Parathyroid adenoma (tissue), 2 donors: Measurements from ENCODE around the gene RAMP1.

Experiments used
- H2AFZ ChIP-seq: fragments of 300-600 bp; sonication (generic); one replicate; pipeline ENCODE4 v1.7.0; 2017; ENCODE audit warnings: antibody characterized with exemption, mild to moderate bottlenecking
- H3K27ac ChIP-seq: fragments of 300-600 bp; sonication (generic); one replicate; pipeline ENCODE4 v1.7.0; 2017
- H3K27me3 ChIP-seq: fragments of 300-600 bp; sonication (generic); one replicate; pipeline ENCODE4 v1.7.0; 2017; ENCODE audit warnings: low read length; ENCODE audit not compliant: control insufficient read depth, insufficient read depth
- H3K36me3 ChIP-seq: fragments of 300-600 bp; sonication (generic); one replicate; pipeline ENCODE4 v1.7.0; 2017; ENCODE audit warnings: low read length; ENCODE audit not compliant: control insufficient read depth, insufficient read depth
- H3K4me1 ChIP-seq: fragments of 300-600 bp; sonication (generic); one replicate; pipeline ENCODE4 v1.7.0; 2017; ENCODE audit warnings: control low read depth
- H3K4me2 ChIP-seq: fragments of 300-600 bp; sonication (generic); one replicate; pipeline ENCODE4 v1.7.0; 2017; ENCODE audit warnings: low read length
- H3K4me3 ChIP-seq: fragments of 300-600 bp; sonication (generic); one replicate; pipeline ENCODE4 v1.7.0; 2017; ENCODE audit warnings: low read depth, low read length
- H3K79me2 ChIP-seq: fragments of 300-600 bp; sonication (generic); one replicate; pipeline ENCODE4 v1.7.0; 2017; ENCODE audit warnings: control low read depth
- H3K9ac ChIP-seq: fragments of 300-600 bp; sonication (generic); one replicate; pipeline ENCODE4 v1.7.0; 2017; ENCODE audit warnings: mild to moderate bottlenecking
- H3K9me3 ChIP-seq: fragments of 300-600 bp; sonication (generic); one replicate; pipeline ENCODE4 v1.7.0; 2017; ENCODE audit warnings: low read length; ENCODE audit not compliant: control insufficient read depth
- TF ChIP-seq, protein P1 (sequence below): fragments of 300-600 bp; sonication (generic); IDR thresholded peaks from one replicate; pipeline ENCODE4 v1.7.0; 2017; ENCODE audit warnings: antibody characterized with exemption, mild to moderate bottlenecking
- donor health status: primary hyperparathyroidism.

RAMP1 gene

GRCh38 chr2:237885931-237886684, 26.7 kb downstream of the RAMP1 start:
- Histone ChIP-seq H3K27ac (no peak overlapping the region), H3K27me3 (no peaks in the 10 kb centered on the region), H3K4me2 (no peak overlapping the region), H3K4me1 (no peaks in the 10 kb centered on the region), H3K36me3 (no peaks in the 10 kb centered on the region), H3K9me3 (no peaks in the 10 kb centered on the region), H3K4me3 (no peak overlapping the region), H2AFZ (no peak overlapping the region), H3K9ac (no peak overlapping the region), H3K79me2 (no peaks in the 10 kb centered on the region)
- TF ChIP-seq, protein P1, sequence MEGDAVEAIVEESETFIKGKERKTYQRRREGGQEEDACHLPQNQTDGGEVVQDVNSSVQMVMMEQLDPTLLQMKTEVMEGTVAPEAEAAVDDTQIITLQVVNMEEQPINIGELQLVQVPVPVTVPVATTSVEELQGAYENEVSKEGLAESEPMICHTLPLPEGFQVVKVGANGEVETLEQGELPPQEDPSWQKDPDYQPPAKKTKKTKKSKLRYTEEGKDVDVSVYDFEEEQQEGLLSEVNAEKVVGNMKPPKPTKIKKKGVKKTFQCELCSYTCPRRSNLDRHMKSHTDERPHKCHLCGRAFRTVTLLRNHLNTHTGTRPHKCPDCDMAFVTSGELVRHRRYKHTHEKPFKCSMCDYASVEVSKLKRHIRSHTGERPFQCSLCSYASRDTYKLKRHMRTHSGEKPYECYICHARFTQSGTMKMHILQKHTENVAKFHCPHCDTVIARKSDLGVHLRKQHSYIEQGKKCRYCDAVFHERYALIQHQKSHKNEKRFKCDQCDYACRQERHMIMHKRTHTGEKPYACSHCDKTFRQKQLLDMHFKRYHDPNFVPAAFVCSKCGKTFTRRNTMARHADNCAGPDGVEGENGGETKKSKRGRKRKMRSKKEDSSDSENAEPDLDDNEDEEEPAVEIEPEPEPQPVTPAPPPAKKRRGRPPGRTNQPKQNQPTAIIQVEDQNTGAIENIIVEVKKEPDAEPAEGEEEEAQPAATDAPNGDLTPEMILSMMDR = no peak

GRCh38 chr2:237886685-237887481, 27.5 kb downstream of the RAMP1 start:
- Histone ChIP-seq H3K4me1 (no peaks in the 10 kb centered on the region), H3K4me3 (no peak overlapping the region), H3K9me3 (no peaks in the 10 kb centered on the region), H3K27me3 (no peaks in the 10 kb centered on the region), H3K9ac (no peak overlapping the region), H3K4me2 (no peak overlapping the region), H2AFZ (no peak overlapping the region), H3K36me3 (no peaks in the 10 kb centered on the region), H3K79me2 (no peaks in the 10 kb centered on the region), H3K27ac (no peak overlapping the region)
- TF ChIP-seq, protein P1 = no peak

DNA sequence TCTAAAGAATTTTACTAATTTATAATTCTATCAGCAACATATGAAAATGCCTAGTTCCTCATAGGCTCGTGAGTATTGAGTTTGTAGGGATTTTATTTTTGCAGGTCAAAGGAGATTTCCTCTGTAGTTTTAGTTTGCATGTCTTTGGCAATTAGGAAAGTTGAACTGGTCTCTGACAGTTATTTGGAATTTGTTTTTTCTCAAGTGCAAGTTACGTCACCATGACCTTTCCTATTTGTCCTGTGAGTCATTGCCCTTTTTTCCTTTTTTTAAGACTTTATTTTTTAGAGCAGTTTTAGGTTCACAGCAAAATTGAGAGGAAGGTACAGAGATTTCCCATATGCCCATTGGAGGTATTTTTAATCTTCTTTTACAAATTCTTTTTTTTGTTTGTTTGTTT, 29.0 kb downstream of the RAMP1 start:
- Histone ChIP-seq H3K4me1 (no peaks in the 10 kb centered on the region), H3K4me2 (no peak overlapping the region), H3K4me3 (no peak overlapping the region), H3K79me2 (no peaks in the 10 kb centered on the region), H3K9me3 (no peaks in the 10 kb centered on the region), H3K9ac (no peak overlapping the region), H2AFZ (no peak overlapping the region), H3K36me3 (no peaks in the 10 kb centered on the region), H3K27ac (no peak overlapping the region), H3K27me3 (no peaks in the 10 kb centered on the region)
- TF ChIP-seq, protein P1 = no peak

DNA sequence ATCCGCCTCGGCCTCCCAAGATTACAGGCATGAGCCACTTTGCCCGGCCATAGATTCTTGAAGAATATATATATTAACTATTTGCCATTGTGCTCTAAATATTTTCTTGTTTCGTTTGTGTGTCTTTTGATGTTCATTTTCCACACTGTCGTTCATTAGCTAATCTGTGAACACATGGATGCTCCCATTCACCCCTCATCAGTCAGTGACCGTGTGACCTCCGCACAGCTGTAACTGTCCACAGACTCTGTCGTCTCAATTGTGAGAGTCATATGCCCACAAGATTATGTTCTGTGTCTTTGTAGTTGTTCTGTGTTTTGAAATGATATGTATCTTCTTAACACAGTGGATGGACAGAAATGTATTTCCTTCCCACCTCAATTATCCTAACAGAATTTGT, 29.6 kb downstream of the RAMP1 start:
- H3K27ac ChIP-seq = no peak overlapping the region
- TF ChIP-seq, protein P1 = no peak
- H3K9ac ChIP-seq = no peak overlapping the region
- H3K36me3 ChIP-seq = no peaks in the 10 kb centered on the region
- no peak overlapping the region for H2AFZ ChIP-seq
- no peak overlapping the region for H3K4me2 ChIP-seq
- no peaks in the 10 kb centered on the region for H3K9me3 ChIP-seq
- no peak overlapping the region for H3K4me3 ChIP-seq
- no peaks in the 10 kb centered on the region for H3K79me2 ChIP-seq
- no peaks in the 10 kb centered on the region for H3K27me3 ChIP-seq
- no peaks in the 10 kb centered on the region for H3K4me1 ChIP-seq
